ENCODE data around the gene SUSD4. TPM values are rescaled to one million over a fixed set of nuclear protein-coding genes. Genes with fewer than 3 reads are reported as not detected.

The SUSD4 gene
- polyA plus RNA-seq, 1 of the 3 experiments (the other 2 are of a cell fraction): 0.31 TPM

GRCh38 chr1:223243441-223244050, 120.4 kb downstream of the SUSD4 start:
- Histone ChIP-seq H3K79me2 (ENCODE audit: insufficient read depth) (no peaks in the 10 kb centered on the region), H3F3A (replicated peaks; ENCODE audit: insufficient read depth) (no peaks in the 10 kb centered on the region), H4K20me1 (ENCODE audit: insufficient read depth) (no peaks in the 10 kb centered on the region), H3K27ac (ENCODE audit: low read depth in 2 of 2, low read length in 1 of 2) (no peak overlapping the region), H2AFZ (ENCODE audit: low read depth) (no peak overlapping the region), H3K9me2 (no peaks in the 10 kb centered on the region), H3K4me1 (ENCODE audit: control insufficient read depth in 1 of 2, insufficient read depth in 2 of 2, low read depth in 1 of 2, low read length in 1 of 2) (peaks cover 0 to 3% of the 10 kb centered on the region in 2 experiments; a peak in 1 of 4 replicates), H3K27me3 (ENCODE audit: insufficient read depth) (peaks cover 1% of the 10 kb centered on the region; the same call in 1 of the 2 replicates), H3K9me3 (no peaks in the 10 kb centered on the region), H3K4me3 (ENCODE audit: low read depth in 2 of 2, low read length in 1 of 2) (no peak overlapping the region), H3K9ac (no peak overlapping the region), H3K36me3 (replicated peaks in 1 of 2; ENCODE audit: control insufficient read depth in 1 of 2, insufficient read depth in 2 of 2, low read length in 1 of 2) (no peaks in the 10 kb centered on the region), H3K4me2 (no peak overlapping the region)
- TF ChIP-seq IRF3 (IDR thresholded peaks at IDR 0.05; ENCODE audit: low read depth, low read length) (no peak), YY1 (IDR thresholded peaks at IDR 0.05; ENCODE audit: low read depth) (no peak), CHD2 (IDR thresholded peaks at IDR 0.05; ENCODE audit: low read length, partially characterized antibody) (no peak), RAD21 (IDR thresholded peaks at IDR 0.05; ENCODE audit: low read length) (no peak)
- ChIA-PET POLR2A (no interaction called here), CTCF (interaction anchor here (1.4 to 2.5 kb wide), 3 partner anchors 11 to 110 kb away, joined by 4 to 14 read pairs (median 6); no protein-coding TSS in a partner anchor)
- no peak for DNase-seq
- WGBS (ENCODE audit: low lambda C conversion rate): 72% methylated on average over 5 of the region's 6 CpGs

- H3K9me3 ChIP-seq: no peaks in the 10 kb centered on the region
- H3K9me2 ChIP-seq: no peaks in the 10 kb centered on the region
- 90% methylated on average over 4 of the region's 7 CpGs for WGBS (ENCODE audit: low lambda C conversion rate)
- TF ChIP-seq ELF1 (IDR thresholded peaks at IDR 0.05) (no peak), NFIC (IDR thresholded peaks at IDR 0.05; ENCODE audit: borderline replicate concordance) (no peak), RAD21 (IDR thresholded peaks at IDR 0.05; ENCODE audit: low read length) (no peak), POLR2AphosphoS5 (IDR thresholded peaks at IDR 0.05; ENCODE audit: low read depth, low read length) (no peak), EZH2phosphoT487 (IDR thresholded peaks at IDR 0.05; ENCODE audit: borderline replicate concordance, low read depth) (no peak), SIN3A (IDR thresholded peaks at IDR 0.05; ENCODE audit: borderline replicate concordance, low read depth, low read length) (no peak), NRF1 (IDR thresholded peaks at IDR 0.05; ENCODE audit: low read depth, low read length) (no peak), EP300 (IDR thresholded peaks at IDR 0.05; ENCODE audit: borderline replicate concordance in 1 of 2, low read depth in 1 of 2, low read length in 1 of 2) (no peak), USF1 (IDR thresholded peaks at IDR 0.05; ENCODE audit: borderline replicate concordance, low read depth) (no peak), SMC3 (IDR thresholded peaks at IDR 0.05; ENCODE audit: low read depth, low read length) (no peak), JUND (IDR thresholded peaks at IDR 0.05) (no peak), MAX (IDR thresholded peaks at IDR 0.05; ENCODE audit: low read depth) (no peak), YY1 (IDR thresholded peaks at IDR 0.05; ENCODE audit: low read depth) (no peak), USF2 (IDR thresholded peaks at IDR 0.05; ENCODE audit: borderline replicate concordance, low read depth, low read length) (no peak), CTCF (IDR thresholded peaks at IDR 0.05) (no peak), IRF3 (IDR thresholded peaks at IDR 0.05; ENCODE audit: low read depth, low read length) (no peak), TCF12 (IDR thresholded peaks at IDR 0.05) (no peak), TEAD4 (IDR thresholded peaks at IDR 0.05; ENCODE audit: borderline replicate concordance, insufficient read depth) (no peak), CHD2 (IDR thresholded peaks at IDR 0.05; ENCODE audit: low read length, partially characterized antibody) (no peak), GATA2 (CRISPR knock-in tag; IDR thresholded peaks at IDR 0.05) (no peak)
- no peak overlapping the region for H3K27ac ChIP-seq (ENCODE audit: low read depth in 2 of 2, low read length in 1 of 2)
- no peak overlapping the region for H3K9ac ChIP-seq
- no peak overlapping the region for H3K4me3 ChIP-seq (ENCODE audit: low read depth in 2 of 2, low read length in 1 of 2)
- no peaks in the 10 kb centered on the region for H3K36me3 ChIP-seq (replicated peaks in 1 of 2; ENCODE audit: control insufficient read depth in 1 of 2, insufficient read depth in 2 of 2, low read length in 1 of 2)
- no peaks in the 10 kb centered on the region for H3K79me2 ChIP-seq (ENCODE audit: insufficient read depth)
- DNase-seq: no peak
- ChIA-PET CTCF (interaction anchor here (1.4 kb wide), 1 partner anchor 109 kb away, joined by 4 read pairs; no protein-coding TSS in a partner anchor), POLR2A (no interaction called here)
- H3F3A ChIP-seq (replicated peaks; ENCODE audit: insufficient read depth): no peaks in the 10 kb centered on the region
- H4K20me1 ChIP-seq (ENCODE audit: insufficient read depth): no peaks in the 10 kb centered on the region
- H3K4me2 ChIP-seq: no peak overlapping the region
- no peaks in the 10 kb centered on the region; the same call in 1 of the 2 replicates for H3K27me3 ChIP-seq (ENCODE audit: insufficient read depth)
- H2AFZ ChIP-seq (ENCODE audit: low read depth): no peak overlapping the region
- peaks cover 0 to 3% of the 10 kb centered on the region in 2 experiments; a peak in 1 of 4 replicates for H3K4me1 ChIP-seq (ENCODE audit: control insufficient read depth in 1 of 2, insufficient read depth in 2 of 2, low read depth in 1 of 2, low read length in 1 of 2)
These were observed 121.0 kb downstream of the SUSD4 start for GRCh38 chr1:223242971-223243370.

Measured in SK-N-SH (cell line).